Mesenteric fat pad (tissue), 1 donor: ENCODE data around the gene TBCD. TPM values are rescaled to one million over a fixed set of nuclear protein-coding genes. Genes with fewer than 3 reads are reported as not detected.
A peak's percentile ranks its signal among the peaks of the same experiment; 100 is the strongest.
"Not testable (repeated sequence)": the region's sequence is repeated elsewhere in the genome, so short reads cannot be mapped to it uniquely, and the experiment has no call there.

ENCODE experiments used
- DNase-seq: peaks from one replicate; pipeline ENCODE4 v3.0.0-alpha.2; 2020; ENCODE audit warnings: low spot score
- total RNA-seq: library from RNA; stranded (reverse); fragmentation: NEBNext Ultra II Directional; extraction: Animal tissue kit (Norgen Biotek cat#: 25700); gene quantifications from one replicate; pipeline ENCODE4 v1.2.1, GENCODE V29; 2021
- donor health status: DM: yes; HTN: yes; CAD: no.

TBCD gene
- total RNA-seq, 1 donor from 2014 or later: 128 TPM

DNA sequence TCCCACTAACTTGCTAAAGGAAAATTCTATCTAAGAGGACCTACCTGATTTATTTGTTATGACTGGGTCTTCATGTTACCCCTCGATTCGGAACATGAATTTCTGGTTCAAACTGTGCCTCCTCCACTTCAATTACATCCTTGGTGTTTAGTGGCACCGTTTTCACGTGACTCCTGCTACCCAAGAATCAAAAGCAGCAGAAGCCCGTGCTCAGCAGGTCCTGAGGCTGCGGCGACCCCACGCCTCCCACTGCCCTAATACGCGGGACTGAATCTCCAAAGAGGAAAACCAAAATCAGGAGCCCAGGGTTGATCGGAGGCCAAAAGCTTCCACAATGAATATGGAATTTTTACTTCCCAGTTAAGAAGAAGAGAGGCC lies 233.6 kb downstream of the TBCD start:
- DNase-seq: no peak

DNA sequence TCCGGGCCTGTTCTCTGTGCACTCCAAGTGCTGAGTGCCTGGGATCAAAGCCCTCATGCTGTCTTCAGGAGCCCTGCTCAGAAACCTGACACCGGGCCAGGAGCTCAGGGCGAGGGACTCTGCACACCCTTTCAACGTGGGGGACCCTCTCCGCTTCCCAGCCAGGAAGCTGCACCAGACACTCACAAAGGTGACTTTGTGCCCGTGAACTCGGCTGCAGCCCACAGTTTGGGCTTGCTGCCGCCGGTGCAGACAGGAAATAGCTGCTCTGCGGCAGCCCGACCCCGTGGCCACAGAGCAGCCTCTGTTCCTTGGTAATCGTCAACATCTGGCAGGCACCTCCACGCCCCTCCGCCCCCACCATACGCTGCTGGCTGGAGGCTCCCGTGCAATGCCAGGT lies 234.1 kb downstream of the TBCD start:
- DNase-seq: peak; percentile 81

DNA sequence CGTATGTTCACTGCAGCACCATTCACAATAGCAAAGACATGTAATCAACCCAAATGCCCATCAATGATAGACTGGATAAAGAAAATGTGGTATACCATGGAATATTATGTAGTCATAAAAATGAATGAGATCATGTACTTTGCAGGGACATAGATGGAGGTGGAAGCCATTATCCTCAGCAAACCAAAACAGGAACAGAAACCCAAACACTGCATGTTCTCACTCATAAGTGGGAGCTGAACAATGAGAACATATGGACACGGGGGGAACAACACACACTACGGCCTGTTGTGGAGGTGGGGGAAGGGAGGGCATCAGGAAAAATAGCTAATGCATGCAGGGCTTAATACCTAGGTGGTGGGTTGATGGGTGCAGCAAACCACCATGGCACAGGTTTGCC lies 237.2 kb downstream of the TBCD start:
- DNase-seq: not testable (repeated sequence)

DNA sequence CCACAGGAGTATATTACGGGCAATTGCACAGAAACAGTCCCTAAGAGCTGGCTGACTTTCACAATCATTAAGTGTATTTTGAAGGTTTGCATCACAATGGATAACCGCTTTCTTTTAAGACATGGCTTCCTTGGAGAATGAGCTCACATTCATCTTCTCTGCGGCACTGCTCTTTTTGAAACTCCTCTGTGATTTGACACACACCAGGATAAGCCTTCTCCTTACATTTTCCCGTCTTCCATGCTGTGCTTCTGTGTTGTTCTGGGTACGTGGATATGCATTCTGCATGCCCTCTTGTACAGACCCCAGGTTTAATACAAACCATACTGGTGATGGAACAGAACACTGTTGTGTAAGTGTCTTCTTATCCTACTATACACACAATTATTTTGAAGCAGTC lies 238.0 kb downstream of the TBCD start:
- DNase-seq: no peak

DNA sequence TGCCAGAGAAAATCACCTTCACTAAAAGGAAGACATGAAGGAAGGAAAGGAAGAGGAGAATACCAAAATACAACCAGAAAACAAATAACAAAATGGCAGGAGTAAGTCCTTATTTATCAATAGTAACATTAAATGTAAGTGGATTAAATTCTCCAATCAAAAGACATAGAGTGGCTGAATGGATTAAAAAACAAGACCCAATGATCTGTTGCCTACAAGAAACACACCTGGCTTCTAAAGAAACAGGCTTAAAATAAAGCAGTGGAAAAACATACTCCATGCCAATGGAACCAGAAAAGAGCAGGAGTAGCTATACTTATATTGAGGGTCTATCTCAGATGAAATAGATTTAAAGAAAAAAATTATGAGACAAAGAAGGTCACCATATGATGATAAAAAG lies 241.1 kb downstream of the TBCD start:
- no peak for DNase-seq

Other genes starting within 250 kb of the TBCD start
- gene FOXK2, start 232.3 kb upstream of the TBCD start, total RNA-seq: 65.3 TPM
- 65.3 TPM for gene WDR45B, start 103.6 kb upstream of the TBCD start, total RNA-seq
- 5.5 TPM for gene RAB40B, start 53.4 kb upstream of the TBCD start, total RNA-seq
- 20.4 TPM for gene FN3KRP, start 35.4 kb upstream of the TBCD start, total RNA-seq
- 19.3 TPM for gene FN3K, start 16.4 kb upstream of the TBCD start, total RNA-seq
- gene ZNF750, start 88.0 kb downstream of the TBCD start, total RNA-seq: 0.26 TPM